ENCODE results near the gene HACL1. TPM values are rescaled to one million over a fixed set of nuclear protein-coding genes. Genes with fewer than 3 reads are reported as not detected.

Gene HACL1
- total RNA-seq, 1 experiment from 2014 or later = 44.9 TPM

- TF ChIP-seq E2F5 (CRISPR knock-in tag; IDR thresholded peaks at IDR 0.05) (no peak), STAT6 (CRISPR knock-in tag; conservative IDR thresholded peaks at IDR 0.05; ENCODE audit: low read depth) (no peak), ZNF121 (CRISPR knock-in tag; IDR thresholded peaks at IDR 0.05) (no peak), E2F1 (CRISPR knock-in tag; IDR thresholded peaks at IDR 0.05) (no peak), ZNF425 (CRISPR knock-in tag; conservative IDR thresholded peaks at IDR 0.05) (no peak), GABPB1 (CRISPR knock-in tag; IDR thresholded peaks at IDR 0.05) (no peak), ZNF423 (CRISPR knock-in tag; IDR thresholded peaks at IDR 0.05) (no peak), FOXJ3 (CRISPR knock-in tag; IDR thresholded peaks at IDR 0.05; ENCODE audit: borderline replicate concordance) (no peak), ETV6 (CRISPR knock-in tag; IDR thresholded peaks at IDR 0.05) (no peak), RORB (CRISPR knock-in tag; IDR thresholded peaks at IDR 0.05) (no peak), E2F4 (CRISPR knock-in tag; IDR thresholded peaks at IDR 0.05; ENCODE audit: borderline replicate concordance, low read depth) (no peak), MAX (CRISPR knock-in tag; IDR thresholded peaks at IDR 0.05) (no peak), TEAD1 (CRISPR knock-in tag; IDR thresholded peaks at IDR 0.05) (no peak), ZBTB21 (CRISPR knock-in tag; IDR thresholded peaks at IDR 0.05; ENCODE audit: borderline replicate concordance) (no peak)
Measured at GRCh38 chr3:15528854-15529537, 72.4 kb downstream of the HACL1 start (continued).

- no peak overlapping the region for H3K27ac Mint-ChIP-seq
- ChIA-PET POLR2A (interaction anchor here (0.6 kb wide), 2 partner anchors 228 to 372 kb away, joined by 4 to 6 read pairs; no protein-coding TSS in a partner anchor), CTCF (interaction anchor here (0.6 to 1.5 kb wide), 50 partner anchors 9 to 738 kb away, joined by 3 to 37 read pairs (median 4); partner anchors contain the start of genes ANKRD28, BTD, DPH3 and OXNAD1)
- ATAC-seq = peak; percentile 100
- no peaks in the 10 kb centered on the region for H3K36me3 Mint-ChIP-seq
- TF ChIP-seq CTCF (IDR thresholded peaks at IDR 0.05) (peak; percentile 44), CREM (CRISPR knock-in tag; IDR thresholded peaks at IDR 0.05) (no peak)
- H3K4me3 Mint-ChIP-seq = no peak overlapping the region
- peaks cover 14% of the 10 kb centered on the region for H3K4me1 Mint-ChIP-seq
- peaks cover 32% of the 10 kb centered on the region for H3K27me3 Mint-ChIP-seq (ENCODE audit: low read depth)
- peaks cover 4% of the 10 kb centered on the region for H3K9me3 Mint-ChIP-seq
- DNase-seq (ENCODE audit: low spot score) = peak; percentile 76
Measured at GRCh38 chr3:15527031-15527459, 74.3 kb downstream of the HACL1 start.

Measured in WTC11 (cell line).